H1 (cell line): ENCODE measurements around the gene CHST11. TPM values are rescaled to one million over a fixed set of nuclear protein-coding genes. Genes with fewer than 3 reads are reported as not detected.

ENCODE experiments used
- CHD1 ChIP-seq: IDR thresholded peaks from 2 replicates; pipeline ENCODE4 v1.6.1; 2012; ENCODE audit warnings: low read depth, low read length, improper control_type of control experiment
- CHD7 ChIP-seq: fragments of 300-600 bp; sonication (generic); IDR thresholded peaks from 2 replicates; pipeline ENCODE4 v1.7.1; 2012; ENCODE audit warnings: low read length, moderate library complexity, mild to moderate bottlenecking, inconsistent platforms; ENCODE audit not compliant: insufficient replicate concordance
- CTBP2 ChIP-seq: IDR thresholded peaks from 2 replicates; pipeline ENCODE4 v1.7.0; 2011; ENCODE audit warnings: borderline replicate concordance, mild to moderate bottlenecking, moderate library complexity, mixed read lengths, low read length; ENCODE audit not compliant: insufficient read depth, insufficient read length
- EGR1 ChIP-seq: IDR thresholded peaks from 2 replicates; pipeline ENCODE4 v1.6.1; 2011; ENCODE audit warnings: low read depth, low read length, borderline replicate concordance
- HDAC2 ChIP-seq, 2 experiments: fragments of 300-600 bp in 1 of 2; sonication (generic) in 1 of 2; IDR thresholded peaks; 2 replicates each; pipeline ENCODE4 v1.6.1; 2011 to 2012; ENCODE audit warnings: low read depth in 2 of 2, low read length in 2 of 2, mild to moderate bottlenecking in 2 of 2, moderate library complexity in 2 of 2, borderline replicate concordance in 1 of 2, inconsistent platforms in 1 of 2
- KDM4A ChIP-seq: IDR thresholded peaks from one replicate; pipeline ENCODE4 v1.7.1; 2012; ENCODE audit warnings: low read depth, mild to moderate bottlenecking, moderate library complexity, low read length, inconsistent platforms; ENCODE audit not compliant: severe bottlenecking
- TCF12 ChIP-seq: IDR thresholded peaks from 2 replicates; pipeline ENCODE4 v1.6.1; 2011; ENCODE audit warnings: low read depth, mild to moderate bottlenecking, low read length
- YY1 ChIP-seq: IDR thresholded peaks from 2 replicates; pipeline ENCODE4 v1.6.1; 2011; ENCODE audit warnings: low read depth, mild to moderate bottlenecking, low read length
- ZNF274 ChIP-seq: IDR thresholded peaks from 2 replicates; pipeline ENCODE4 v1.7.0; 2012; ENCODE audit warnings: low read length, borderline replicate concordance; ENCODE audit errors: extremely low read depth
- polyA plus RNA-seq, 7 experiments: library from polyadenylated mRNA; depleted of rRNA in 3 of 7; stranded (reverse) in 5 of 7; unstranded in 2 of 7; fragments of >200 nt in 5 of 7; fragments of 200-250 nt in 2 of 7; gene quantifications; 1 replicate in 5 of 7; 2 replicates in 1 of 7; 4 replicates in 1 of 7; pipeline versions ENCODE4 v1.2.1 to v1.2.3, GENCODE V29; 2011 to 2013; ENCODE audit warnings: missing spikeins in 2 of 7, mixed read lengths in 2 of 7
- total RNA-seq: library from RNA; stranded (reverse); fragmentation: NEBNext Ultra II Directional; extraction: Animal tissue kit (Norgen Biotek cat#: 25700); gene quantifications from 2 replicates; pipeline ENCODE4 v1.2.1, GENCODE V29; 2021

The CHST11 gene
- total and polyA plus RNA-seq, 2 of the 8 experiments (the other 6 are each of a cell fraction or from before 2014, with no cell fraction given), result 14.4 to 20.8 TPM

- TF ChIP-seq CHD7 (no peak), TCF12 (no peak), HDAC2 (IDR thresholded peaks at IDR 0.05; ENCODE audit: borderline replicate concordance in 1 of 2, low read depth in 2 of 2, low read length in 2 of 2) (no peak), EGR1 (no peak), KDM4A (no peak), CTBP2 (no peak), YY1 (no peak), ZNF274 (no peak), CHD1 (no peak)
- TF ChIP-seq, all 59 proteins: peak for 0
Measured at GRCh38 chr12:104680491-104680890, 223.7 kb downstream of the CHST11 start (continued).
